Stimulated activated effector memory CD8-positive, alpha-beta T cell treated with anti-CD3 and anti-CD28 coated beads, Interleukin-12 subunit alpha, Interleukin-12 subunit beta, amount 100 ng/mL, for 72 hours (primary cell): ENCODE results near the gene LCE1B.

Source experiments
- ATAC-seq: fragments of 150-1000 bp; cut with Tn5 transposase; 2 replicates; pipeline ENCODE4 v1.10.0; 2021
- DNase-seq, 2 donors: peaks; one replicate each; pipeline ENCODE4 v3.0.0; 2021 to 2022; ENCODE audit warnings: low spot score in 2 of 2
- H3K27ac Mint-ChIP-seq: one replicate; pipeline ENCODE4 v1.8.0; 2022; ENCODE audit warnings: mild to moderate bottlenecking, mixed read lengths
- H3K36me3 Mint-ChIP-seq: one replicate; pipeline ENCODE4 v1.8.0; 2022; ENCODE audit warnings: mild to moderate bottlenecking, mixed read lengths
- H3K4me1 Mint-ChIP-seq: one replicate; pipeline ENCODE4 v1.8.0; 2022; ENCODE audit warnings: mixed read lengths
- H3K4me3 Mint-ChIP-seq: one replicate; pipeline ENCODE4 v1.8.0; 2022; ENCODE audit warnings: mild to moderate bottlenecking, mixed read lengths
- H3K9me3 Mint-ChIP-seq: one replicate; pipeline ENCODE4 v1.8.0; 2022; ENCODE audit warnings: mixed read lengths

The LCE1B gene

DNA sequence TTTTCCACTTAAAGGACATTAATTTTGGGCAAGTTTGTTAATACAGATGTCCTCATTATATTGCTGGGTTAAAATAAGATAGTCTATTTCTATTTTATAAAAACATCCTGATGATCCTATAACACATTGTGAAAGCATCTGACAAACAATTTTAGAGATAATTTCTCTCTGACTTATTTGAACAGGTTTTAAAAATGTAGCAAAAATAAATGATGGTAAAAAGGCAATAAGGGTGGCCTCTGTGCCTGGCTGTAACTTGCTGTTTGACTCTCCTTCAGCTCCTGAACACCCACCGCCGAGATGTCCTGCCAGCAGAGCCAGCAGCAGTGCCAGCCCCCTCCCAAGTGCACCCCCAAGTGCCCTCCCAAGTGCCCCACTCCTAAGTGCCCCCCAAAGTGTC, 15.4 kb downstream of the LCE1B start, which contains the start of gene LCE1A:
Gene LCE1A (plus strand): TSS at position 301 of the 400 bp plus-strand sequence. CDS start 0 bp downstream, at position 301.
- ATAC-seq (no peak), DNase-seq (no peak)
- H3K4me1 Mint-ChIP-seq = no peaks in the 10 kb centered on the region
- H3K9me3 Mint-ChIP-seq = no peaks in the 10 kb centered on the region
- H3K27ac Mint-ChIP-seq = no peak within 1 kb of the TSS
- no peaks in the 10 kb centered on the region for H3K36me3 Mint-ChIP-seq
- H3K4me3 Mint-ChIP-seq = no peak within 1 kb of the TSS

DNA sequence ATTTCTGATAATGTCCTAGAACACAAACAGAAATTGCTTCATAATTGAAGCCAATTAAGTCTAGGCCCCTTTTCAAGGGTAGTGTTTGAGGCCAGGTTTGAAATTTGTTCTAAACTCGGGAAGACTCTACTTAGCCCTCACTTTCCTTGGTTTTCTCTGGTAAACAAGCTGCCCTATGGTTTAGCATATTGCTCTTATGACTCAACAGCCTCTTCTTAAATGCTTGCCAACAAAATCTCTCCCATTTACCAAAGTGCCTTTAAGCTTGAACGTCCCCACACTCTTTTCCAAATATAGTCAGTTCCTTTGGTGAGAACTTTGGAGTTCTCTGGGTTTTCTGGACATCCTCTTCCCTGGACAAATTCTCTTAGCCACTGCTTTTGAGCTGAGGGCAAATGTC, 25.1 kb downstream of the LCE1B start:
- Mint-ChIP-seq H3K4me3 (no peak overlapping the region), H3K36me3 (no peaks in the 10 kb centered on the region), H3K4me1 (no peaks in the 10 kb centered on the region), H3K27ac (no peak overlapping the region), H3K9me3 (no peaks in the 10 kb centered on the region)
- no peak for DNase-seq
- no peak for ATAC-seq

DNA sequence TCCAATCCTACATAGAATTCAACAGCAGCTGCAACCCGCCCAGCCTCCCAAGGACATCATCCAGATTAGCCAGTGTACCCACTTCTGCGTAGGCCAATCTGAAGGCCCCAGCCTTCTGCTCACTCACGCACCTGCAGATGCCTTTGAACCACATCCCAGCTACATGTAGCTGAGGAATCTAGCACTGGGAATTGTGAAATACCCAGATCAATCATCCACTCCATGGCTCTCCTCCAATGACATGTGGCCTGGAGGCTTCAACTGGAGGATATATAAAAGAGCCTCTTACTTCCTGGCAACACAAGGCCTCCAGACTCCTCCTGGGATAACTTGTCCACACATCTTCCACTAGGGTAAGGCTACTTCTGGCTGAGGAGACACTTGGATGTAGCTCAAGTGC, 30.8 kb downstream of the LCE1B start, which contains the start of gene LCE6A:
Gene LCE6A (plus strand): TSS at position 301 of the 400 bp plus-strand sequence. CDS start 665 bp downstream, outside the sequence.
- Mint-ChIP-seq H3K36me3 (no peaks in the 10 kb centered on the region), H3K9me3 (no peaks in the 10 kb centered on the region), H3K27ac (no peak within 1 kb of the TSS), H3K4me1 (no peaks in the 10 kb centered on the region), H3K4me3 (no peak within 1 kb of the TSS)
- ATAC-seq (no peak), DNase-seq (no peak)

DNA sequence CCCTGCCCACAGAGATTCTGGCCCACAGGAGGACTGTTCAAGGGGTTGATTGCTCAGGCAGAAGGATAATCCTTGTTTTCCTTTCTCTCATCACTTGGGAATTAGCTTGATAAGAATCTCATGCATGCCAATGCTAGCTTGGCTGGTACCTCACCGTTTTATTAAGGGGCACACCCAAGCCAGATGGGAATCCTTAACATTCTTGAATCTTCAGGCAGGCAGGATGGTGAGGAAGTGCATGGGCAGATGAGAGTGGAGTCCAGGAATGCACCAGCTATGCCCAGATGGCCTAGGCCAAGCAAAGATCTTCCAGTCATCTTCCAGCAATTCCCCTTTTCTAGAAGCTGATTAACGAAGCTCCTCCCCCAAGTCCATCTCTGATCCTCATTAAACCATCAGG, 43.9 kb downstream of the LCE1B start:
- H3K4me3 Mint-ChIP-seq = no peak overlapping the region
- no peaks in the 10 kb centered on the region for H3K4me1 Mint-ChIP-seq
- no peaks in the 10 kb centered on the region for H3K9me3 Mint-ChIP-seq
- no peak for DNase-seq
- no peaks in the 10 kb centered on the region for H3K36me3 Mint-ChIP-seq
- no peak overlapping the region for H3K27ac Mint-ChIP-seq
- no peak for ATAC-seq

DNA sequence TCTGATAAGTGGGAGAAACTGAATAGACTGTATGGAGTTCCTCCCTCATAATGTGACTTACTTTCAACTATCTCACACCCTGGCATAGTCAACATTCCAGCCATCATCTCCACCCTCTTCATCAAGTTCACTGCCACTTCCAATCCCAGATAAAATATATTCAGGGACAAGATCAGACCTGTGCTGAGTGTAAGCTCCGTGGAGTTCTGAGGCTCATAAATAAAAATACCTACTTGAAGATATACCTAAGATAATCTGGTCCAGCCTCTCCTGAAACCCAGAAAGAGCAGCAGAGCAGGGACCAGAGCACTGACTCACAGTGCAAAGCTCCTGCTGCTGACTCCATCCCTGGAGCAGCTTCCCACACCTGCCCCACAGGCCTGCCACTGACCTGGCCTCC, 46.3 kb downstream of the LCE1B start:
- Mint-ChIP-seq H3K27ac (no peak overlapping the region), H3K4me1 (no peaks in the 10 kb centered on the region), H3K4me3 (no peak overlapping the region), H3K9me3 (no peaks in the 10 kb centered on the region), H3K36me3 (no peaks in the 10 kb centered on the region)
- DNase-seq (no peak), ATAC-seq (no peak)

DNA sequence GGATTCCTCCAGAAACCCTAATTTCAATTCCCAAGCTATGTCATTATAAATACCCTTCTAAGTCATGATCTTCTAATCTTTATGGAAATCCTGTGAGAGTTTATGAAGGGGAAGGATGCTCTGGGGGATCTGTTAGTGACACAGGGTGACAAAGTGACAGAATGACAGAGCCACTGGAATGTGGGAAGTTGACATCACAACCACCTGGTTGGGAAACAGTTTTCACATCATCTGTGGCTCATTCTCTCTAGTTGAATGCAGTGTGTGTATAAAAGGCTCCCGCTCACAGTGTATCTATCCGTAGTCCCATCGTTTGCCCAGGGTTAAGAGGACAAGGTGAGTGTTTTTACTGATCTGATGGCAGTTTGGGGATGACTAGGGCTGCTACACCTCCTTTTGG, 47.9 kb downstream of the LCE1B start, which contains the start of gene LCE7A:
Gene LCE7A (plus strand): TSS at position 301 of the 400 bp plus-strand sequence. CDS start 702 bp downstream, outside the sequence.
- Mint-ChIP-seq H3K4me3 (no peak within 1 kb of the TSS), H3K4me1 (no peaks in the 10 kb centered on the region), H3K27ac (no peak within 1 kb of the TSS)

DNA sequence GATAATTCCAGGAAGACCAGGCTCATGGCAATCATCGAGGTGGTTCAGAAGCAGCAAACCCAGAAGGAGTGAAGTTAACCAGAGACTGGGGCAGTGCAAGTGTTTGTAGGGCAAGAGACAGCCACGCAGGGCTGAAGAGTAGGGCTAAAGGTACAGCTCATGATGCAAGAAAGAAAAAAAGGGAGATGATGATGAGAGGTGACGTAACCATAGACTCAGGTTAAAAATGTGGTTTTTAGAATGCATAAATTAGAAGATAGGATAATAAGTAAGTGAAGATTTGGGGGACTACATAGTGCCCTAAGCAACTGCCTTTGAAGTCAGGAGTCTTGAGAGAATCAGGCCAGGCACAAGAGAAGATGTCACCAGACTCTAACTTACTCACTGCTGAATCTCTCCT, 48.4 kb downstream of the LCE1B start:
- Mint-ChIP-seq H3K9me3 (no peaks in the 10 kb centered on the region), H3K4me1 (no peaks in the 10 kb centered on the region), H3K36me3 (no peaks in the 10 kb centered on the region), H3K4me3 (no peak overlapping the region), H3K27ac (no peak overlapping the region)
- no peak for ATAC-seq
- no peak for DNase-seq

More for the DNA sequence above, 47.9 kb downstream of the LCE1B start, which contains the start of gene LCE7A:
- no peak for ATAC-seq
- no peak for DNase-seq
- Mint-ChIP-seq H3K9me3 (no peaks in the 10 kb centered on the region), H3K36me3 (no peaks in the 10 kb centered on the region)

DNA sequence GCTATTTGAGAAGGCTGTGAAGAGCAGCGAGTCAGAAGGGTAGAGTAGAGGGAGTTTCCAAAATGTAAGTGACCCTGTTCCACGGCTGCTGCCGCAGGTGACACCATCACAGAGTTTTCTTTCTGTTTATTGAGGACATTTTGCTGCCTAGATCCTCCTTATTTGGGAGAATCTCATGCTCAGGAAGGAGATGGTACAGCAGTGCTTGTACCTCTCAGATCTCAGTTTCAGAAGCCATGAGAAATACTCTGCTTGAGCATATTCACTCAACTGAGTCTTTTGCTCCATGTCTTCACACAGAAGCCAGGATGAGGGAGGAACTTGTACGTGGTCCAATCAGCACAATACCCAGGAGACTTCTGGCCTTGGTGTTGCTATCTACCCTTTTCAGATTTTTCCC, 49.6 kb downstream of the LCE1B start:
- no peak overlapping the region for H3K27ac Mint-ChIP-seq
- no peaks in the 10 kb centered on the region for H3K4me1 Mint-ChIP-seq
- no peak for DNase-seq
- H3K36me3 Mint-ChIP-seq = no peaks in the 10 kb centered on the region
- no peak overlapping the region for H3K4me3 Mint-ChIP-seq
- no peak for ATAC-seq
- H3K9me3 Mint-ChIP-seq = no peaks in the 10 kb centered on the region
